ENCODE results near the gene PHF21A. TPM values are rescaled to one million over a fixed set of nuclear protein-coding genes. Genes with fewer than 3 reads are reported as not detected.

The PHF21A gene
- total RNA-seq, 2 donors from 2014 or later: 47.2 to 53.9 TPM

DNA sequence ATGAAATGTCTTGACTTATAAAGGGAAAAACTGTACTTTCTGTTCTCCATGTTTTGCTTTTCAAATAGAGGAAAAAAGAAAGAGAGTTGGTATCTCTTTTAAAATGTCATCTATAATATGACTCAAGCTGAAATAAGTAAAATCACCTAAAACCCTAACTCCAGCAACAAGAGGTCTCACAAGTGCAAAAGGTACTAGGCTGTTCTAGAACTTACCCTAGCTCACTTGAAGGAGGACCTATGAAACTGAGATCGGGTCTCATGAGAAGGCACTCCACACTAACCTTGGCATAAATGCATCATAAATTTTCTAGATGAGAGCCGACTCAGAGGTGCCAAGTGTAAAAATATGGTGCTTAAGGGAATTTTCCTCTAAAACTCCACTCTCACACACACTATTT lies 63.8 kb downstream of the PHF21A start:
- H3K4me1 Mint-ChIP-seq: peaks cover 29% of the 10 kb centered on the region
- H3K36me3 Mint-ChIP-seq (ENCODE audit: low read depth): peaks cover 10% of the 10 kb centered on the region
- Histone ChIP-seq H3K4me1 (ENCODE audit: control insufficient read depth, insufficient read depth, low read length) (peaks cover 18% of the 10 kb centered on the region), H3K9me3 (ENCODE audit: control insufficient read depth, low read length) (no peaks in the 10 kb centered on the region), H3K9ac (ENCODE audit: extremely low read depth, low read length, poor library complexity, severe bottlenecking) (no peak overlapping the region), H3K27me3 (ENCODE audit: control insufficient read depth, insufficient read depth, low read length, poor library complexity, severe bottlenecking) (no peaks in the 10 kb centered on the region), H3K27ac (ENCODE audit: low read depth, low read length) (no peak overlapping the region), H3K36me3 (ENCODE audit: control insufficient read depth, insufficient read depth, low read length) (no peaks in the 10 kb centered on the region), H3K4me3 (ENCODE audit: low read length) (no peak overlapping the region)
- peaks cover 6% of the 10 kb centered on the region for H3K9me3 Mint-ChIP-seq
- H3K27me3 Mint-ChIP-seq (ENCODE audit: insufficient read depth): no peaks in the 10 kb centered on the region
- no peak overlapping the region for H3K4me3 Mint-ChIP-seq
- 94 to 100% methylated on average over 1 of the region's 2 CpGs for WGBS, 2 experiments (ENCODE audit: insufficient coverage in 1 of 2, insufficient read length in 1 of 2)
- TF ChIP-seq, protein P1, sequence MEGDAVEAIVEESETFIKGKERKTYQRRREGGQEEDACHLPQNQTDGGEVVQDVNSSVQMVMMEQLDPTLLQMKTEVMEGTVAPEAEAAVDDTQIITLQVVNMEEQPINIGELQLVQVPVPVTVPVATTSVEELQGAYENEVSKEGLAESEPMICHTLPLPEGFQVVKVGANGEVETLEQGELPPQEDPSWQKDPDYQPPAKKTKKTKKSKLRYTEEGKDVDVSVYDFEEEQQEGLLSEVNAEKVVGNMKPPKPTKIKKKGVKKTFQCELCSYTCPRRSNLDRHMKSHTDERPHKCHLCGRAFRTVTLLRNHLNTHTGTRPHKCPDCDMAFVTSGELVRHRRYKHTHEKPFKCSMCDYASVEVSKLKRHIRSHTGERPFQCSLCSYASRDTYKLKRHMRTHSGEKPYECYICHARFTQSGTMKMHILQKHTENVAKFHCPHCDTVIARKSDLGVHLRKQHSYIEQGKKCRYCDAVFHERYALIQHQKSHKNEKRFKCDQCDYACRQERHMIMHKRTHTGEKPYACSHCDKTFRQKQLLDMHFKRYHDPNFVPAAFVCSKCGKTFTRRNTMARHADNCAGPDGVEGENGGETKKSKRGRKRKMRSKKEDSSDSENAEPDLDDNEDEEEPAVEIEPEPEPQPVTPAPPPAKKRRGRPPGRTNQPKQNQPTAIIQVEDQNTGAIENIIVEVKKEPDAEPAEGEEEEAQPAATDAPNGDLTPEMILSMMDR (conservative IDR thresholded peaks at IDR 0.05): no peak
- H3K27ac Mint-ChIP-seq: no peak overlapping the region
- DNase-seq: no peak

DNA sequence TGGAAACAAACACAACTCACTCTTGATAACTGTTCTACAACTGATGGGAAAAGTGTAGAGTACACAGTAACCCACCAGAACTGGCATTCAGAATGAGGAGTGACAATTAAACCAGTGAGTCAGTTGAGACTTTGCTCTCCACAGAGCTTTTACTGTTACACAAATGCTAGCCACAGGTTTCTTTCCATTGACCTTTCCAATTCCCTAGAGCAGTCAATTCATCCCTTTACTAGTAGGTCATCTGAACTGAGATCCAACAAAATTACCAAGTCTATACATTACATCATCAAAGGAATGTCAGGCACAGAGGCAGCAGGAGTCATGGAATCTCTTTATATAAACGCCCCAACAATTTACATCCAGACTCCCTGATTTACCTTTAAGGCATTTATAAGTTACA lies 65.9 kb downstream of the PHF21A start:
- Histone ChIP-seq H3K4me1 (ENCODE audit: control insufficient read depth, insufficient read depth, low read length) (peaks cover 18% of the 10 kb centered on the region), H3K27ac (ENCODE audit: low read depth, low read length) (no peak overlapping the region)
- no peak for DNase-seq

DNA sequence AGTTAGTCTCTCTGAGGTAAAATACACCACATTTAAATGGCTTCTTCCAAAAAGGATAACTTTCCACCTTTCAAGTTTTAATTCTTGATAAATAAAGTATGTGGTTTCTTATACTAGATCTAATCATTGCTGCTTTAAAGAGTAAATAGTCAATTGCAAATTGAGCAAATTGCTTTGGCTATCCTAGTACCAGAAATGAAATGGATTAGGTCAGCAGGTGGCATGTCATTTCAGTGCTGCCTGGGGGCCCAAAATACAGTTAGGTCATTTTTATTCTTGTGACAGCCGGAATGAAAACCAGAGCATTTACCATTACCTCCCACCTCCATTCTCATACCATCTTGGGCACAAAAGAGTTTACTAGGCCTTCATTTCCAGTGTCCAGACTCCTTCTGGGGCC lies 70.2 kb downstream of the PHF21A start:
- Histone ChIP-seq H3K4me1 (ENCODE audit: control insufficient read depth, insufficient read depth, low read length) (peaks cover 20% of the 10 kb centered on the region), H3K36me3 (ENCODE audit: control insufficient read depth, insufficient read depth, low read length) (no peaks in the 10 kb centered on the region), H3K9ac (ENCODE audit: extremely low read depth, low read length, poor library complexity, severe bottlenecking) (no peak overlapping the region), H3K4me3 (ENCODE audit: low read length) (no peak overlapping the region), H3K9me3 (ENCODE audit: control insufficient read depth, low read length) (no peaks in the 10 kb centered on the region), H3K27ac (ENCODE audit: low read depth, low read length) (peak overlapping the region; percentile 85), H3K27me3 (ENCODE audit: control insufficient read depth, insufficient read depth, low read length, poor library complexity, severe bottlenecking) (no peaks in the 10 kb centered on the region)
- peaks cover 65% of the 10 kb centered on the region for H3K4me1 Mint-ChIP-seq
- WGBS, 2 experiments (ENCODE audit: insufficient coverage in 1 of 2, insufficient read length in 1 of 2): 80 to 89% methylated on average over 1 of the region's 1 CpG
- no peaks in the 10 kb centered on the region for H3K27me3 Mint-ChIP-seq (ENCODE audit: insufficient read depth)
- H3K4me3 Mint-ChIP-seq: no peak overlapping the region
- no peak for DNase-seq
- H3K27ac Mint-ChIP-seq: no peak overlapping the region
- H3K36me3 Mint-ChIP-seq (ENCODE audit: low read depth): peaks cover 5% of the 10 kb centered on the region
- no peaks in the 10 kb centered on the region for H3K9me3 Mint-ChIP-seq
- TF ChIP-seq, protein P1 (conservative IDR thresholded peaks at IDR 0.05): no peak

More for the DNA sequence above, 65.9 kb downstream of the PHF21A start:
- no peaks in the 10 kb centered on the region for H3K36me3 ChIP-seq (ENCODE audit: control insufficient read depth, insufficient read depth, low read length)
- 60% methylated on average over 1 of the region's 1 CpG; no CpG with 5 or more reads in 1 of the 2 experiments for WGBS, 2 experiments (ENCODE audit: insufficient coverage in 1 of 2, insufficient read length in 1 of 2)
- no peaks in the 10 kb centered on the region for H3K36me3 Mint-ChIP-seq (ENCODE audit: low read depth)
- no peak overlapping the region for H3K4me3 Mint-ChIP-seq
- TF ChIP-seq, protein P1 (conservative IDR thresholded peaks at IDR 0.05): no peak
- no peak overlapping the region for H3K4me3 ChIP-seq (ENCODE audit: low read length)
- H3K9ac ChIP-seq (ENCODE audit: extremely low read depth, low read length, poor library complexity, severe bottlenecking): no peak overlapping the region
- H3K27me3 ChIP-seq (ENCODE audit: control insufficient read depth, insufficient read depth, low read length, poor library complexity, severe bottlenecking): no peaks in the 10 kb centered on the region
- H3K4me1 Mint-ChIP-seq: peaks cover 48% of the 10 kb centered on the region
- peak overlapping the region; percentile 8 for H3K27ac Mint-ChIP-seq
- no peaks in the 10 kb centered on the region for H3K9me3 ChIP-seq (ENCODE audit: control insufficient read depth, low read length)
- H3K27me3 Mint-ChIP-seq (ENCODE audit: insufficient read depth): no peaks in the 10 kb centered on the region
- no peaks in the 10 kb centered on the region for H3K9me3 Mint-ChIP-seq
